Thyroid gland (tissue), 4 donors: Measurements from ENCODE around the gene ZNF367.

Source experiments
- POLR2A ChIP-seq, 2 donors: fragments of 450-650 bp; IDR thresholded peaks; one replicate each; pipeline ENCODE4 v1.6.1; 2017; ENCODE audit warnings: antibody characterized with exemption in 2 of 2, mild to moderate bottlenecking in 2 of 2, moderate library complexity in 1 of 2
- TF ChIP-seq, protein P1 (sequence below), 6 experiments: fragments of 200-600 bp in 3 of 6; fragments of 450-650 bp in 3 of 6; sonication (generic) in 3 of 6; IDR thresholded peaks; one replicate each; pipeline ENCODE4 v1.5.1; 2016 to 2019; ENCODE audit warnings: antibody characterized with exemption in 6 of 6, mild to moderate bottlenecking in 2 of 6, inconsistent platforms in 1 of 6, moderate library complexity in 1 of 6

- TF ChIP-seq, protein P1, sequence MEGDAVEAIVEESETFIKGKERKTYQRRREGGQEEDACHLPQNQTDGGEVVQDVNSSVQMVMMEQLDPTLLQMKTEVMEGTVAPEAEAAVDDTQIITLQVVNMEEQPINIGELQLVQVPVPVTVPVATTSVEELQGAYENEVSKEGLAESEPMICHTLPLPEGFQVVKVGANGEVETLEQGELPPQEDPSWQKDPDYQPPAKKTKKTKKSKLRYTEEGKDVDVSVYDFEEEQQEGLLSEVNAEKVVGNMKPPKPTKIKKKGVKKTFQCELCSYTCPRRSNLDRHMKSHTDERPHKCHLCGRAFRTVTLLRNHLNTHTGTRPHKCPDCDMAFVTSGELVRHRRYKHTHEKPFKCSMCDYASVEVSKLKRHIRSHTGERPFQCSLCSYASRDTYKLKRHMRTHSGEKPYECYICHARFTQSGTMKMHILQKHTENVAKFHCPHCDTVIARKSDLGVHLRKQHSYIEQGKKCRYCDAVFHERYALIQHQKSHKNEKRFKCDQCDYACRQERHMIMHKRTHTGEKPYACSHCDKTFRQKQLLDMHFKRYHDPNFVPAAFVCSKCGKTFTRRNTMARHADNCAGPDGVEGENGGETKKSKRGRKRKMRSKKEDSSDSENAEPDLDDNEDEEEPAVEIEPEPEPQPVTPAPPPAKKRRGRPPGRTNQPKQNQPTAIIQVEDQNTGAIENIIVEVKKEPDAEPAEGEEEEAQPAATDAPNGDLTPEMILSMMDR (IDR thresholded peaks at IDR 0.05), result no peak
- TF ChIP-seq POLR2A (IDR thresholded peaks at IDR 0.05), result no peak
These were observed 56.5 kb downstream of the ZNF367 start for GRCh38 chr9:96361668-96362067.
